Neural cell (in vitro differentiated cells): ENCODE results near the gene PGAP3. TPM values are rescaled to one million over a fixed set of nuclear protein-coding genes. Genes with fewer than 3 reads are reported as not detected.

Source experiments
- H2AFZ ChIP-seq: fragments of 200-600, 300-800 bp; sonication (generic), shearing (Covaris generic); 2 replicates; pipeline ENCODE4 v1.6.0; 2014; ENCODE audit warnings: low read depth, mild to moderate bottlenecking, antibody characterized with exemption, low read length, moderate library complexity
- H3F3A ChIP-seq: fragments of 200-600 bp; shearing (Covaris generic); 2 replicates; pipeline ENCODE4 v1.6.1; 2016; ENCODE audit warnings: mild to moderate bottlenecking, moderate library complexity, mixed read lengths, antibody characterized with exemption, low read length; ENCODE audit not compliant: insufficient read depth, poor library complexity, severe bottlenecking
- H3K27ac ChIP-seq: fragments of 200-600, 300-800 bp; sonication (generic), shearing (Covaris generic); 2 replicates; pipeline ENCODE4 v1.5.1; 2014; ENCODE audit warnings: mild to moderate bottlenecking, low read length, moderate library complexity
- H3K27me3 ChIP-seq: fragments of 300-800, 200-600 bp; sonication (generic), shearing (Covaris generic); 2 replicates; pipeline ENCODE4 v1.6.0; 2014; ENCODE audit warnings: mild to moderate bottlenecking, low read depth, low read length, moderate library complexity; ENCODE audit not compliant: insufficient read depth
- H3K36me3 ChIP-seq: fragments of 300-800, 200-600 bp; sonication (generic), shearing (Covaris generic); 2 replicates; pipeline ENCODE4 v1.5.1; 2014; ENCODE audit warnings: mild to moderate bottlenecking, antibody characterized with exemption, low read length, moderate library complexity; ENCODE audit not compliant: insufficient read depth
- H3K4me2 ChIP-seq: fragments of 300-800, 200-600 bp; sonication (generic), shearing (Covaris generic); 2 replicates; pipeline ENCODE4 v1.6.0; 2014; ENCODE audit warnings: mild to moderate bottlenecking, low read length
- H3K4me3 ChIP-seq: fragments of 300-800, 200-600 bp; sonication (generic), shearing (Covaris generic); 2 replicates; pipeline ENCODE4 v1.5.1; 2014; ENCODE audit warnings: mild to moderate bottlenecking, low read length, moderate library complexity
- H3K79me2 ChIP-seq: fragments of 200-600 bp; shearing (Covaris generic); replicated peaks from 2 replicates; pipeline ENCODE4 v1.6.0; 2014; ENCODE audit warnings: mild to moderate bottlenecking, low read length, moderate library complexity; ENCODE audit not compliant: insufficient read depth
- H3K9ac ChIP-seq: fragments of 300-800, 200-600 bp; sonication (generic), shearing (Covaris generic); 2 replicates; pipeline ENCODE4 v1.6.1; 2016; ENCODE audit warnings: mild to moderate bottlenecking, low read length, mixed read lengths
- H3K9me2 ChIP-seq: fragments of 200-600 bp; shearing (Covaris generic); 2 replicates; pipeline ENCODE4 v1.6.1; 2016; ENCODE audit warnings: mild to moderate bottlenecking, low read length, mixed read lengths; ENCODE audit not compliant: insufficient read depth
- H3K9me3 ChIP-seq: fragments of 200-600, 300-800 bp; sonication (generic), shearing (Covaris generic); 2 replicates; pipeline ENCODE4 v1.6.1; 2016; ENCODE audit warnings: mild to moderate bottlenecking, mixed run types, low read length, moderate library complexity, mixed read lengths
- H4K20me1 ChIP-seq: fragments of 200-600 bp; shearing (Covaris generic); 2 replicates; pipeline ENCODE4 v1.6.1; 2016; ENCODE audit warnings: mild to moderate bottlenecking, mixed run types; ENCODE audit not compliant: insufficient read depth
- CTCF ChIP-seq: fragments of 450-650 bp; IDR thresholded peaks from 2 replicates; pipeline ENCODE4 v1.5.1; 2014; ENCODE audit warnings: antibody characterized with exemption, mild to moderate bottlenecking, moderate library complexity; ENCODE audit not compliant: poor library complexity, severe bottlenecking
- EP300 ChIP-seq: fragments of 450-650 bp; conservative IDR thresholded peaks from 2 replicates; pipeline ENCODE4 v1.6.1; 2014; ENCODE audit warnings: antibody characterized with exemption, mild to moderate bottlenecking, moderate library complexity; ENCODE audit not compliant: poor library complexity, severe bottlenecking
- EZH2 ChIP-seq: fragments of 200-600, 300-800 bp; shearing (Covaris generic), sonication (generic); IDR thresholded peaks from 2 replicates; pipeline ENCODE4 v1.6.1; 2014; ENCODE audit warnings: antibody characterized with exemption, low read length, borderline replicate concordance, mild to moderate bottlenecking; ENCODE audit not compliant: insufficient read depth, poor library complexity, severe bottlenecking
- MXI1 ChIP-seq: fragments of 450-650 bp; conservative IDR thresholded peaks from 2 replicates; pipeline ENCODE4 v1.6.1; 2014; ENCODE audit warnings: antibody characterized with exemption, mild to moderate bottlenecking; ENCODE audit not compliant: poor library complexity, severe bottlenecking
- POLR2AphosphoS5 ChIP-seq: IDR thresholded peaks from 2 replicates; pipeline ENCODE4 v1.6.1; 2012
- RAD21 ChIP-seq: fragments of 450-650 bp; conservative IDR thresholded peaks from 2 replicates; pipeline ENCODE4 v1.6.1; 2014; ENCODE audit warnings: antibody characterized with exemption, mild to moderate bottlenecking, moderate library complexity
- REST ChIP-seq: IDR thresholded peaks from 2 replicates; pipeline ENCODE4 v1.6.1; 2012; ENCODE audit warnings: borderline replicate concordance
- SMC3 ChIP-seq: fragments of 450-650 bp; conservative IDR thresholded peaks from 2 replicates; pipeline ENCODE4 v1.6.1; 2014; ENCODE audit warnings: antibody characterized with exemption, mild to moderate bottlenecking, moderate library complexity; ENCODE audit not compliant: poor library complexity
- TAF1 ChIP-seq: IDR thresholded peaks from 2 replicates; pipeline ENCODE4 v1.6.1; 2012; ENCODE audit warnings: low read depth
- polyA plus RNA-seq: library from polyadenylated mRNA; depleted of rRNA; stranded (reverse); fragments of >200 nt; gene quantifications from 2 replicates; pipeline ENCODE4 v1.2.3, GENCODE V29; 2014

PGAP3 gene
- polyA plus RNA-seq, 1 donor from 2014 or later = 27.2 TPM

- H3K9me2 ChIP-seq = no peaks in the 10 kb centered on the region
These were observed 16.0 kb downstream of the PGAP3 start for GRCh38 chr17:39671651-39672521.

More at GRCh38 chr17:39671651-39672521, 16.0 kb downstream of the PGAP3 start:
- Histone ChIP-seq H2AFZ (no peak overlapping the region), H3K79me2 (no peaks in the 10 kb centered on the region), H3K9ac (no peak overlapping the region), H3K4me2 (no peak overlapping the region), H3K27me3 (peaks cover 19% of the 10 kb centered on the region), H3K36me3 (no peaks in the 10 kb centered on the region), H3K9me3 (no peaks in the 10 kb centered on the region), H3K4me3 (no peak overlapping the region), H3K27ac (no peak overlapping the region), H3F3A (no peaks in the 10 kb centered on the region), H4K20me1 (no peaks in the 10 kb centered on the region)
- TF ChIP-seq SMC3 = peak; percentile 40
- TF ChIP-seq REST = no peak
- no peak for TF ChIP-seq POLR2AphosphoS5
- no peak for TF ChIP-seq EZH2
- TF ChIP-seq RAD21 = peak; percentile 40
- TF ChIP-seq EP300 = no peak
- peak; percentile 51 for TF ChIP-seq CTCF
- TF ChIP-seq MXI1 = no peak
- TF ChIP-seq TAF1 = no peak
